H1 (cell line): ENCODE data around the gene RABL2B.

Experiments used
- CBX8 ChIP-seq: fragments of 300-800, 300-1000 bp; sonication (generic); IDR thresholded peaks from 2 replicates; pipeline ENCODE4 v1.7.1; 2016; ENCODE audit warnings: low read depth, low read length, borderline replicate concordance
- CEBPB ChIP-seq: IDR thresholded peaks from 2 replicates; pipeline ENCODE4 v1.6.1; 2012; ENCODE audit warnings: low read depth, low read length
- EP300 ChIP-seq, 2 experiments: IDR thresholded peaks; 1 replicate in 1 of 2; 2 replicates in 1 of 2; pipeline ENCODE4 v1.6.1; 2011 to 2012; ENCODE audit warnings: low read depth in 2 of 2, low read length in 2 of 2, mild to moderate bottlenecking in 2 of 2, borderline replicate concordance in 1 of 2, inconsistent platforms in 1 of 2, moderate library complexity in 1 of 2
- EZH2 ChIP-seq: fragments of 200-600 bp; sonication (generic); IDR thresholded peaks from 2 replicates; pipeline ENCODE4 v1.7.1; 2012; ENCODE audit warnings: low read depth, mild to moderate bottlenecking, moderate library complexity, low read length, inconsistent platforms; ENCODE audit not compliant: severe bottlenecking
- FOSL1 ChIP-seq: IDR thresholded peaks from 2 replicates; pipeline ENCODE4 v1.6.1; 2011; ENCODE audit warnings: mild to moderate bottlenecking, low read depth, low read length, moderate library complexity; ENCODE audit not compliant: insufficient read depth
- MAFK ChIP-seq: IDR thresholded peaks from 2 replicates; pipeline ENCODE4 v1.6.1; 2012; ENCODE audit warnings: low read depth, mild to moderate bottlenecking, improper control_type of control experiment, low read length
- POLR2A ChIP-seq, 2 experiments: IDR thresholded peaks; 1 replicate in 1 of 2; 2 replicates in 1 of 2; pipeline ENCODE4 v1.6.1; 2011; ENCODE audit warnings: low read depth in 2 of 2, low read length in 2 of 2, mild to moderate bottlenecking in 2 of 2; ENCODE audit errors: control extremely low read depth in 1 of 2
- SIN3A ChIP-seq, 2 experiments: IDR thresholded peaks in 1 of 2; conservative IDR thresholded peaks in 1 of 2; 2 replicates each; pipeline ENCODE4 v1.6.1; 2011 to 2012; ENCODE audit warnings: low read length in 2 of 2, improper control_type of control experiment in 1 of 2, low read depth in 1 of 2, mild to moderate bottlenecking in 1 of 2
- SP2 ChIP-seq: IDR thresholded peaks from 2 replicates; pipeline ENCODE4 v1.6.1; 2012; ENCODE audit warnings: mild to moderate bottlenecking, low read length, inconsistent platforms
- SP4 ChIP-seq: IDR thresholded peaks from 2 replicates; pipeline ENCODE4 v1.6.1; 2012; ENCODE audit warnings: low read length, inconsistent platforms
- SRF ChIP-seq: IDR thresholded peaks from 2 replicates; pipeline ENCODE4 v1.6.1; 2011; ENCODE audit warnings: mild to moderate bottlenecking, low read depth, low read length, moderate library complexity
- SUZ12 ChIP-seq: fragments of 200-600 bp; sonication (generic); IDR thresholded peaks from 2 replicates; pipeline ENCODE4 v1.6.1; 2012; ENCODE audit warnings: mild to moderate bottlenecking, inconsistent platforms, low read length, moderate library complexity, mixed read lengths
- TF ChIP-seq, protein P1 (sequence below), 3 experiments: IDR thresholded peaks; 1 replicate in 2 of 3; 2 replicates in 1 of 3; pipeline versions ENCODE4 v1.5.1 to v1.6.1; 2011; ENCODE audit warnings: low read length in 3 of 3, mild to moderate bottlenecking in 3 of 3, inconsistent platforms in 2 of 3, low read depth in 1 of 3, moderate library complexity in 1 of 3; ENCODE audit not compliant: insufficient read depth in 1 of 3; ENCODE audit errors: control extremely low read depth in 1 of 3

DNA sequence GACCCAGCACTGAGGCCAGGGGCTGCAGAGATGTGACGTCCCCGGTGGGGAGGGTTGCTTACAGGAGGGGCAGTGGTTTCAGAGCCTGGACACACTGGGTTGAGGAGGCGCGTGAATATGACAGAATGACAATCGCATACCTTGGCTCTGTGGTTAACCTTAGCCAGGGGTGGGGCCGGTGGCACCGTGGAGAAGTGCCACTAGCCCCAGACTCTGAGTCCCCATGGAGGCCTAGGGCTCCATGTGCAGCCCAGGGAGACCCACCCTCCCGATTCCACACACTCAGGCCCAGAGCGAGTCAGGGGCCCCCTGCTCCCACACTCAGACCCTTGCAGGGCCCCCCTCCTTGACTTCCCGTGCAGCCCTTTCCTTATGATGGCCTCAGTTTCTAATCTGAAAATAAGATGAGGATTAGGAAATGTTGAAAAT is 49.1 kb downstream of the RABL2B start:
- TF ChIP-seq, protein P1, sequence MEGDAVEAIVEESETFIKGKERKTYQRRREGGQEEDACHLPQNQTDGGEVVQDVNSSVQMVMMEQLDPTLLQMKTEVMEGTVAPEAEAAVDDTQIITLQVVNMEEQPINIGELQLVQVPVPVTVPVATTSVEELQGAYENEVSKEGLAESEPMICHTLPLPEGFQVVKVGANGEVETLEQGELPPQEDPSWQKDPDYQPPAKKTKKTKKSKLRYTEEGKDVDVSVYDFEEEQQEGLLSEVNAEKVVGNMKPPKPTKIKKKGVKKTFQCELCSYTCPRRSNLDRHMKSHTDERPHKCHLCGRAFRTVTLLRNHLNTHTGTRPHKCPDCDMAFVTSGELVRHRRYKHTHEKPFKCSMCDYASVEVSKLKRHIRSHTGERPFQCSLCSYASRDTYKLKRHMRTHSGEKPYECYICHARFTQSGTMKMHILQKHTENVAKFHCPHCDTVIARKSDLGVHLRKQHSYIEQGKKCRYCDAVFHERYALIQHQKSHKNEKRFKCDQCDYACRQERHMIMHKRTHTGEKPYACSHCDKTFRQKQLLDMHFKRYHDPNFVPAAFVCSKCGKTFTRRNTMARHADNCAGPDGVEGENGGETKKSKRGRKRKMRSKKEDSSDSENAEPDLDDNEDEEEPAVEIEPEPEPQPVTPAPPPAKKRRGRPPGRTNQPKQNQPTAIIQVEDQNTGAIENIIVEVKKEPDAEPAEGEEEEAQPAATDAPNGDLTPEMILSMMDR (IDR thresholded peaks at IDR 0.05; ENCODE audit: control extremely low read depth in 1 of 3, insufficient read depth in 1 of 3, low read depth in 1 of 3, low read length in 3 of 3), result no peak
- TF ChIP-seq FOSL1 (no peak), EZH2 (no peak), POLR2A (IDR thresholded peaks at IDR 0.05; ENCODE audit: control extremely low read depth in 1 of 2, low read depth in 2 of 2, low read length in 2 of 2) (no peak), CEBPB (no peak), SUZ12 (no peak), SP2 (no peak), SP4 (no peak), SIN3A (conservative IDR thresholded peaks at IDR 0.05 in 1 of 2, IDR thresholded peaks at IDR 0.05 in 1 of 2; ENCODE audit: low read depth in 1 of 2, low read length in 2 of 2) (no peak), SRF (no peak), CBX8 (no peak), EP300 (IDR thresholded peaks at IDR 0.05; ENCODE audit: borderline replicate concordance in 1 of 2, low read depth in 2 of 2, low read length in 2 of 2) (no peak), MAFK (no peak)
